Stimulated activated CD4-positive, alpha-beta T cell treated with anti-CD3 and anti-CD28 coated beads, Interleukin-4, amount 100 ng/mL, for 48 hours (primary cell): ENCODE results near the gene ELFN1.
"Not testable (repeated sequence)": the region's sequence is repeated elsewhere in the genome, so short reads cannot be mapped to it uniquely, and the experiment has no call there.

ENCODE experiments used
- DNase-seq, 2 donors: peaks; one replicate each; pipeline ENCODE4 v3.0.0-alpha.2; 2020; ENCODE audit warnings: low read depth in 2 of 2

The ELFN1 gene

DNA sequence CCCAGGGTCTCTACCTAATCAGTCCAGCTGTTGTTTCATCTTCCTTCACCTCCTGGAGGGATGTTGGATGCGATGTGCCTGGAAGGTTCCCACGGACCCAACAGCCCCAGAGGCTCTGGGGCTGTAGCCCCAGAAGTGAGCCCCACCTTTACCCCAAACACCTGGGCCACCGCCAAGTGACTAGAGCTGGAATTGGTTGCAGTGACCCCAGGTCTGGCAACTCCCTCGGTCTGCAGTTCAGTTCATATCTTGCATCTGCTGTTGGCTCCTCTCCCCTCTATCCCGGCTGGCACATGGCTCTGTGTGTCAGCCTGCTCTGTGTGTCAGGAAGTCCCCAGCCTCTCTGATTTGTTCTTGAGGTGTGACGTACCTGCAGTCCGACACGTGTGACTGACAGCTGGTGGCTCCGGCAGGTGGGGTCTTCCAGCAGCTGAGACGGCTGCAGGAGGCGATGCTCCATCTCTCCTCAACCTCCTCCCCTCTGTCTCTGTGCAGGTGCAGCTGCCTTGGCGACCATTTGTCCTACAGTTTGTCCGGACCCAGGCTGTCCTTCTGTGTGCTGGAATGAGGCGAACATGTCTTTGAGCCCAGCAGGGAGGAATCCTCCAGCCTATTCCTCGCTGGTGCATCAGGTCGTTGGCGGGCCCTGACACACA lies 38.6 kb downstream of the ELFN1 start:
- no peak for DNase-seq

DNA sequence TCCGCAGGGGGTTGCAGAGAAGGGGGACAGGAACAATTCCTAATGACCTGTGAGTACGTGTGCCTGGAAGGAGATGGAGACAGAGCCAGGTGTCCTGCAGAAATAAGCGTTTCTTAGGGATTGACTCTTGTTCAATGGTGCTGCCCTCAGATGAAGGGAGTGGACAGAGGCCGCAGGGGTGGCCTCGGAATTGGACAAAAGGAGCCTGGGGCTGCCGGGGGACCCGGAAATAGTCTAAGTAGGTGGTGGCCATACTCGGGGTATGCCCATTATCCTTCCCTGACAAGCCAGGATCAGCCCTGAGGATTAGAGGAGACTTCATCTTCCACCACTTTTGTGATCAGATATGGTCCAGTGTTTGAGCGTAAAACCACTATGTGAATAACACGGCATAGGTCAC lies 39.2 kb downstream of the ELFN1 start:
- no peak for DNase-seq

DNA sequence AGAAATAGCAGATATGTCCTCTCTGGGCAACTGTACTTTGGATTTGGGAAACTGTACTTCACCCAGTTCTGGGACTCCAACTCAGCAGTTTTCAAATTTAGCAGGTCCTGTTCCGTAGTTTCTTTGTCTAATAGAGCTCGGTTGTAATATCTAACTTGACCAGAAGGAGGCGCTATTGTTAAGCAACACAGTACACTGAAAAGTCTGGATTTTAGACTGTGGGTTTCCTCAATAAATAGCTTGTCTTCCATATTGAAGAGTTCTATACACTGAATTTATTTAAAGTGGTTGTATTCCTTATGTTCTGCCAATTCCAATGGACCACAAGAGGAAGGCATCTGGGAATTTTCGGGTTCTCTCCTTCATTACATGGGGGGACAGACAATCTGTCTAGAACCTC lies 39.8 kb downstream of the ELFN1 start:
- DNase-seq = no peak

DNA sequence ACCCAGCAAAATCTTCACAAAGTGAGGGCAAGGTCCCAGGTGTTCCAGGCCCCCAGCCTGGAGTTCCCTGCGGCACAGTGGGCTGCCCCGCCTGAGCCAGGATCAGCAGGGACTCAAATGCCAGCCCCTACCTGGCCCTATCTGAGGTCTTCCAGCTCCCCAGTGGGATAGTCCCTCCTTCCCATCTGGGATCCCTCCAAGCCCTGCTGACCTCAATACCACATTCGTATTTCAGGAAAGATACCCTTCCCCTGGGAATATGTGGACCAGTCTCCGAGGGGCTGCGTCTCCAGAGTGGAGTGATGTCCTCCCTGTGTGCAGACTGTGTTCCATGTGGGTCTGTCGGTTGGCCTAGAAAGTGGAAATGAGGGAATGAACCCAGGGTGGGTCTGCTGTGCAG lies 40.9 kb downstream of the ELFN1 start:
- no peak for DNase-seq

DNA sequence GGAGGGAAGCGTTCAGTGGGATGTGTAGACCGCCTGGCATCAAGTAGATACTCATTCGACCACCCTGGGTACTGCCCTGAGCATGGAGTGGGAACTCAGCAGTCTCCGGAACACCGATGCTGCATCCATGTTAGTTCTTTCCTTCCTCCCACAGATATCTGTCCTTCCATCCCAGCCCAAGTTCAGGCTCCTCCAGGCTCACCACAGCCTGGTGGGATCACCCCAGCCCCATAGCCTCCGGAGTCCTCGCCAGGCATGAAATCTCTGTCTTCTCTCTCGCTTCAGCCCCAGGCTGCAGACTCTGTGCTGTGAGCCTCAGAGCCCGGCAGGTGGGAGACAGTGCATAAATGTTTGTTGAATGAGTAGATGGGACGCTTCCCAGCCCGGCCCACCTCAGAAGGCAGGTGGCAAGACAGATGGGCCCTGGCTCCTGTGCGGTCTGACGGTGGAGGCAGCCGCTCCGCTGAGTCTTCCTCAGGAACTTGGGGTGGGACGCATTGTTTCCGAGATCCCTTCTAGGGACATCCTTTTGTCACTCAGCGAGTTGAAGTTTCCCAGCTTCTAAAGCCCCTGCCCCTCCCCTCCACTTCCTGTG lies 42.9 kb downstream of the ELFN1 start:
- DNase-seq = no peak

DNA sequence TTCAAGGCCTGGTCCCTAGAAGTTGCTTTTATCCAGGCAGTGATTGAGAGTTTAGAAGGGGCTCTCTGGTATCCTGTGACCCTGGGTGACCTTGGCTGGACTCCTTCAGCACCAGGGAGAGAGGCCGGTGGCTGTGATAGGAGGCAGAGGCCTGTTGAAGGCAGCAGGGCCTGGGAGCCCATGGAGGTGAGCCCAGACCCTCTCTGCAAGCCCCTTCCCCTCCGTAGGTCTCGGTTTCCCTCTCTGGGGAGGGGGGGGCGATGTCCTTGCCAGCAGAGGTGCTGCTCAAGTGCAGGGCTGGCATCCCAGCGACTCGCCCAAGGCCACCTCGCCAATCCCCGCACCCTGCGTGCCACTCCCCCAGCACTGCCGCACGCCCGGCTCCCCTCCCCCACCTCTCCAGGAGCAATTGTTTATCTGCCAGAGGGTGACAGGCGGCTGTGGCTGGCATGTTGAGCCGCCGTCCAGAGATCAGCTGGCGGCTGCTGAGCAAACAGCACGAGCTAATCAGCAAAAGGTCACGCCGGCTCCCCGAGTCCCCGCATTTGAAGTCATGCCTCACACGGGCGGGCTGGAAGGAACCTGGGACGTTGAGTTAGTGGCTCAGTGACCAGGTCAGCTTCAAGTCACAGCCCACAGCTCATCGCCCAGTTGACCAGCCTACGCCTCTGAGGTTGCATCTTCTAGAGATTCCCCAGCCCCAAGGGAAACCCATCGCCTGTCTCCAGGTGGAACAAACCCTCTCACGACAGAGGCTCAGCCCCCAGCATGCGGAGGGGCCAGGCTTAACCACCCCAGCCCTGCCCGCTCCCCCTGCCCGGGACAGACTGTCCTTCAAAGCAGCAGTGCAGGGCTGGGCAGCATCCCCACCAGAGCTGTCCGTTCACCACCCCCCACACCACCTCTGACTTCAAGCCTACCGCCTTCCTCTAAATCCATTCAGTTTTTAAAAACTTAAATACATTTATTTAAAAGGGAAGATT lies 43.7 kb downstream of the ELFN1 start:
- no peak for DNase-seq

DNA sequence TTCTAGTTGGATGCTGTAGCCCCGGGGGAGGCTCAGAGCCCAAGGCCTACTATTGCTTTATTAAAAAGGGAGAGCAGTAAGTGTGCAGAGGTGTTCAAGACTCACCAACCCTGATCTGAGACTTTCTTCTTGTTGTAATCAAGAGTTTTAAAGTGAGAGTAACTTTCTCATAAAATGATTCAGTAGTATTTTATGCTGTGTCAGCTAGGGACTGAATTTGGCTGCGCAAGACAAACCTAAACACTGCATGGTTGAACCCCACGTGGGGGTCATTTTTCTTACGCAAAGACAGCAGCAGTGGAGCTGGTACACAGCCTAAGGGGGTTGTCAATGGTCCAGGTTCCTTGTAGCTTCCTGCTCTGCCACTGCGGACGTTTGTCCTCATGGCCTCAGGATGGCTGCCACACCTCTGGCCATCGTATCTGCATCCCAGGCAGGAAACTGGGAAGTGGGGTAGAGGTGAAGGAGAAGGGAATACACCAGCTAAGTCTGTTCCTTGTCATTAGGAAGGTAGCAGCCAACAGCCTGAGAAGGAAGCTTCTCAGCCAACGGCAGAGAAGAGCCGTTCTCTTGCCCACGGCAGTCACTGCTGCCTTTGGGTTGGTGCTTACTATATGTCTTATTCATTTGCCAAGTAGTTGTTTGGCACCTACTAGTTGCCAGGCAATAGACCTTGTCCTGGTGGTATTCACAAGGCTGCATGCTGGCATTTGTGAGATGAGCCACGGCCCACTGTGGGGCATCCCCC lies 44.7 kb downstream of the ELFN1 start:
- DNase-seq = no peak

DNA sequence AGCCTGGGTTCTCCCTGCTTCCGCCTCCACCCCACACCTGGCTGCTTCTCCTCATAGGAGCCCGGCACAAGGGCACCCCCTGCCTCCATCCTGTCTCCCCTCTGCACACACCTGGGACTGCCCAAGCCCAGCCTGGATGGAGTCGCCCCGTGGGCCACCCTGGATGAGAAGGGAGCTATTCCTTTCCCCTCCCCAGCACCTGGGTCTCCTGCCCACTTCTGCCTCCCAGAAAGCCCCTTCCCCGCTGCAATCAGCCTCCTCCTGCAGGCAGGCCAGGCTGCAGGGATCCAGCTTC lies 45.2 kb downstream of the ELFN1 start:
- DNase-seq = no peak

DNA sequence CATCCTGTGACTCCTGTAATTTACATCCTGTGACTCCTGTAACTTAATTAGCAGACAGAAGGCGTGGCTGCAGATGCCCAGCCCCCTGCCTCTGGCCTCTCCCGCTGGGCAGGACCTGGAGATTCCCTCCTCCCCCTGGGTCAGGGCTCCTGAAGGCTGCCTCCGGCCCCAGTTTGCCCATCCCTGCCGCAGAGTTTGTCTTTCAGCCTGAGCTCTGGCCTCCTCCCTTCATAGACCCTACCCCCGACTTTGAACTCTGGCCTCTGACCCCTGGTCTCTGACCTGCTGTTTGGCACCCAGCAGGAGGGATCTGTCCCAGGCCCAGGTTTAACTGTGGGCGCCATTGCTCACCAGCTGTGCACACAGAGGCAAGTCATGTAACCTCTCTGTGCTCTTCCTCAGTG lies 45.6 kb downstream of the ELFN1 start:
- DNase-seq = no peak

DNA sequence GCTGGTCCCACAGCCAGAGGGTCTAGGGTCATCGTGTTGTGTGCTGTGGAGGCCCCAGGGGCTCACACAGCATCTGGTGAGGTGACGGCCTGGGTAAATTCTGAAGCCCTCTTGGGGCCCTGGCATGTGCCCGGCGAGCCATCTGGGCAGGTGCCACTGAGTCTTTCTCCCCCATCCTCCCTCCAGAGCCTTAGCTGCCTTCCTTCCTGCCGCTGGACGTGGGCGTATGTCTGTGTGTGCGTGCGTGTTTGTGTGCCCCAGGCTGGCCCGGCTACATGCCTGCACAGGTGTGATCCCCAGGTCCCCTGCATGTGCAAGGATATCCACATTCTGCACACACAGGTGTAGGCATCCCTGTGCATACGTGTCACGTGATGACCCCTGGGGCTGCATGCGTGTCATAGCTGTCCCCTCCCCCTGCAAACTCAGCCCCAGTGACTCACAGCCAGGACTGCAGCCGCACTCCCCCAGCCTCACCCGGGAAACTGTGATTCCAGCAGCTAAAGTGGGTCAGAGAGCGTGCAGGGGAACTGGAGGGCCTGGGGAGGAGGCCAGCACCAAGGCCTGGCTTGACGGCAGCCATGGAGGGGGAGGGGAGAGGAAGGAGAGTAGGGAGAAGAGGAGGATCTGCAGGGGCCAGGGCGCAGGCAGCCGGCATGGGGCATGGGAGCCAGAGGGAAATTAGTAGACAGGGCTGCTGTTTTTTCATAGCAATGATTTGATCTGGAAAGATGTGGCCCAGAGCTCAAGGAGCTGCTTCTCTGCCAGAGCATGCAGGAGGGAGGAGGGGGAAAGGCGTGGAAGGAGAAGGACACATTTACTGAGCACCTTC lies 46.4 kb downstream of the ELFN1 start:
- no peak for DNase-seq

DNA sequence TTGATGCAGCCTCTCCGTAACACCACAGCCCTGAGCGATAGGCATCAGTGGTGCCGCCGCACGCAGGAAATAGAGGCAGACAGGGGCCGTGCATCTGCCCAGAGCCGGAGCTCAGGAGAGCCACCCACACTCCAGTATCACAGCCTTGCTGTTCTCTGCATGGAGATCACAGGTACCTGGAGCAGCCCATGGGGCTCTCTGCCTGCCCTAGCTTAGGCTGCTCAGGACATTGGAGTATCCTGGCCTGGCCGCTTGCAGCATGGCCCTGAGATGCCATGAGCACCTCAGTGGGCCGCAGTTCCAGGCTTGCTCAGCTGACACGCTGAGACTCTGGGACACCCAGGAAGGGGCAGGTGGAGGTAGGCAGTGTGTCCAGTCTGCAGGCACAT lies 47.0 kb downstream of the ELFN1 start:
- no peak for DNase-seq

DNA sequence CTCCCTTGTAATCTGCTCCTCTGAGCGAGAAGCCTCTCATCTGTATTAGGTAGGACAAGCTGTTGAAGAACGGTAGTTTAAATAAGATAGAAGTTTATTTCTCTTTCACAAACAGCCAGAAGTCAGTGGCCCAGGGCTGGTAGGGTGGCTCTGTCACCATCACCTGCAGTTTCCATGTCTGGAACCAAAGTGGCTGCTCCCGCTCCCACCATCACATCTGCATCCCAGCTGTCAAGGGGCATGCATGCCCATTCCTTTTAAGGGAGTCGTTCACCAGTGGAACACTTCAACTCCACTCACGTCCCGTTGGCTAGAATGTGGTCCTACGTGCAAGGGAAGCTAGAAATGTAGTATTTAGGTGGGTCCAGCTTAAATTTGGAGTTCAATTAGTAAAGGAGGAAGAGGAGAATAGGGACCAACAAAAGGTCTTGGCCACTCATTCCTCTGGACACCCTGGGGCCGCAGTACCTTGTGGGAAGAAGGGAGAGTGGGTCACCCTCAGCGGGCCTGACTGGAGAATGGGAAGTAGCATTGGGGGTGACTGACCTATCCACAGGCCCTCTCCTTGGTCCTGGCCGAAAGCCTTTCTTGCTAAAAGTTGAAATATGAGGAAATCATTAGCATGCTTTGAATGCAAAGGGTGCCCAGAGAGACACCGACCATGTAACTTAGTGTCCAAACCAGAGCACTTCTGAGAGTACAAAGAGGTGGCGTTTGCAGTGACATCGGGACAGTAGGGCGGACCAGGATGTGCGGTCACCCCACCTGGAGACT lies 48.0 kb downstream of the ELFN1 start:
- no peak for DNase-seq

DNA sequence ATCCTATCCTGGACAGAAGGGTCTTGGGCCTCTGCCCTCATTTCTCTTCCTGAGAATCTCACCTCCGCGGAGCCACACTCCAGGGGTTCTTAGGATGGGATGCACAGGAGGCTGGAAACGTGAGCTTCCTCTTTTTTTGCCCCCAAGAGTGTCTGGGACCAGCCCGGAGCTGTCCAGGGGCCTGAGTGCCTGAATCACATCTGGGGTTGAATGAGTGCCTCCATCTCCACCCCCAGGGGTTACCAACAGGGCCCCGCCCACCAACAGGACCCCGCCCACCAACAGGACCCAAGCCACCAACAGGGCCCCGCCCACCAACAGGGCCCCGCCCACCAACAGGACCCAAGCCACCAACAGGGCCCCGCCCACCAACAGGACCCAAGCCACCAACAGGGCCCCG lies 48.8 kb downstream of the ELFN1 start:
- not testable (repeated sequence) for DNase-seq

DNA sequence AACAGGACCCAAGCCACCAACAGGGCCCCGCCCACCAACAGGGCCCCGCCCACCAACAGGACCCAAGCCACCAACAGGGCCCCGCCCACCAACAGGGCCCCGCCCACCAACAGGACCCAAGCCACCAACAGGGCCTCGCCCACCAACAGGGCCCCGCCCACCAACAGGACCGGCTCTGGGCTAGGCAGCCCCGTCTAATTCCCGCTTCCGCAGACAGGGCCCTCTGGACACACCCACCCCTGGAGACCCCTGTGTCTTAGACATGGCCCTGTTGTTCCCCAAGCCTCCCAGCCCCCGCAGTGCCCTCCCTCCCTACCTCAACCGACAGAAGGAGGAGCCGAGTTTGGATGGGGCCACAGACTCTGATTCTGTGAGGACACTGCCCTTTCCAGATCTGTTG lies 49.2 kb downstream of the ELFN1 start:
- DNase-seq = not testable (repeated sequence)

DNA sequence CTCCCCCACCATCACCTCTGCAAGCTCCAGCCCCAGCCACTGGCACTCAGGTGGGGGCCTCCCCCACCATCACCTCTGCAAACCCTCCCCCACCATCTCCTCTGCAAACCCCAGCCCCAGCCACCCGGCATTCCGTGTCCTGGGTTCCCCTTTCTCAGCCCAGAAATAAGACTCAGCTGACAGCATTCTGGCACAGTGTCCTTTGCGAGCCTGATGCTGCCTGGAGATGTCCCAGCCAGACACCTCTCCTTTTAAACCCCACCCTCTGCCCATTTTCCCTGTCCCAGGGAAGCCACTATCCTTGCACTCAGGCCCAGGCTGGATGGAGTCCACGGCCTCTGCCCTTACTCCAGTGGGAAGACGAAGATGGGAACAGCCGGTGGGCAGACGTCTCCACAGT lies 49.8 kb downstream of the ELFN1 start:
- DNase-seq = no peak

DNA sequence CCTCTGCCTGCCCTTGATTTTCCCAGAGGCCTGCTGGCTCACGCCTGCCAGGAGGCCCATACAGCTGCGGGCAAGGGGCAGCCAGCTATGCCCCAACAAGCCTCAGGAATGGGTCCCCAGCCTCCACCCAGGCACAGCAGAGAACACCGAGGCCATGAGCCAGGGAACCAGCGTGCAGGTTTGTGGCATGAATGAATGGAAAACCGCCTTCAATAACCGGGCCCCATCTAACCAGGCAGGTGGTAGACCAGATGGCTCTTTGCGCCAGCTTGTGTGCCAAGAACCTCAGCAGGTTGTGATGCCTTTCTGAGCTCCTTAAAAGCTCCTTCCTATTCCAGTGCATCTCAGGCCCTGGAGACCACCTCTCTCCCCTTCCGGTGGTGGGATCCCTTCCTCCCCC lies 50.2 kb downstream of the ELFN1 start:
- no peak for DNase-seq

DNA sequence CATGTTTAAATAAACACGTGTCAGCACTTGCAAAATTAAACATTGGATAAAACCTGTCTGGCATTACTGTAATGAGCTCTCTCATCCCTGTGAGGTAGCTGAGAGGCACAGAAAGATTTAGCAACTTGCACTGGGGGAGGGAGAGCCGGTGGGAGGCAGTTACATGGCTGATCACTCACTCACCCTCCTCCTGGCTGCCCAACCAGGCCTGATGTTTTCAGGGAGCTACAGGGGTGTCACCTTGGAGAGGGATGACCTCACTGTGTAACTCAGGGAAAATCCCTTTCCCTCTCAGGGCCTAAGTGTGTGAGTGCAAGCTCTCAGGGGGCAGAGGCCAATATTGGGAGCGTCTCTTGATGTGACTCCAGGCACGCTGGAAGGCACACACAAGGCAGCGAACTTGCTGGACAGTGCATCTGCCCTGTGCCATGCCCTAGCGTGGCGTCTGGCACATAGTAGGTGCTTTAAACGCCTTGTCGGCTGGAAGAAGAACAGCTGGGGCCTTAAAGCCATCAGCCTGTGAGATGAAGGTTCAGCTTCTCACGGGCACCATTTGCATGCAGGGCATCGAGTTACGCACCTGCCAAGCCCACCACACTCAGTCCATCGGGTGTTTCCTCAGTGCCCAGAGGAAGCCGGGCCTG lies 51.1 kb downstream of the ELFN1 start:
- no peak for DNase-seq

DNA sequence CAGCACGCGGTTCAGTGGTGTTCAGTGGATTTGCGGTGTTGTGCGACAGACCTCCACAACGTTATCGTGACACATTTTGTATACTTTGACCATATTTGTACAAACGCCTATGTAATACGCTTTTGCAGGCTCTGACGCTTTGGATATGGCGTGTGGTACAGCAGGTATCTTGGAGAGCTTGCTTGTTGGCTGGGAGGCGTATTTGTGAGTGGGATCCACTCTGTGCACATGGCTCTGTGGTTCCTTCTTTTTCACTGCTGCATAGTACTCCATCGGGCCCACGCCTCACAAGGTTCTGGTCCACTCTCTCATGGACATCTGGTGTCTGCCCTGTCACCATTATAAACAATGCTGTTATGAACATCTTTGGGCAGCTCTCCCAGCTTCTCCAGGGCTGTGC lies 53.2 kb downstream of the ELFN1 start:
- no peak for DNase-seq

DNA sequence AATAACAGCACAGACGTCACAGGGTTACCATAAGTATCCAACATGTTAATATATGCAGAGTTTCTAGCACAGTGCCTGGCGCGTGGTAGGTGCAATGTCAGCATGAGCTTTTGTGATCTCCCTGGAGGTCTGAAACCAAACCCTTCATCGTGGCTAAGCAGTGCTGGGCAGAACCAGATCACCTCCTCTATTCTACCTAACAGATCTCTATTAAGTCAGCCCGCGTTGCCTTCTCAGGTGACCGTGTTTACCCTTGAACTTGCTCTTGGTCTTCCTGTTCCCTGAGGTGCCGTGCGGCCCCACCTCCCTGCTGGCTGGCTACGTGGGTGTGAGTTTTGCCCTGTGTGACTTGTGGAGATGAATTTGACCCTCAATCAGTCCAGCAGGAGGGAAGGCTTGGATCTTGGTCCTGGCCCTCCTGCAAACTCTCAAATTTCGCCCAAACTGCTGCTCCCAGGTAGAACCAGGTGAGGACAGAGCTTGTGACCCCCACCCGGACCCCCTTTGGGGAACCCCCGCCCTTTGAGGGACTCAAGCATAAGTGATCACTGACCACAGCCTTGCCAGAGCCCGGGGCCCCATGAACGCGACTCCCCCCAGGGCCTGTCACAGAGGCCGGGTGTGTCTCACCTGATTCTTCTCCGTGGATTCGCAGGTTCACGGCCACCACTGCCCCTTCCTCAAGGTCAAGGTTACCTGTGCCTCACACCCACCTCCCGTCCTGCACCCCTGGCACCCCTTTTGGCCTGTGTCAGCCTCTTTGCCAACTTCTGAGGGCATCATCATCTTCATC lies 54.2 kb downstream of the ELFN1 start:
- DNase-seq = no peak
